Daoy (cell line): ENCODE data around the gene DCAF17. TPM values are rescaled to one million over a fixed set of nuclear protein-coding genes. Genes with fewer than 3 reads are reported as not detected.
"Not testable (repeated sequence)": the region's sequence is repeated elsewhere in the genome, so short reads cannot be mapped to it uniquely, and the experiment has no call there.

Source experiments
- DNase-seq: peaks from one replicate; pipeline ENCODE4 v3.0.0-alpha.2; 2015; ENCODE audit warnings: low read depth
- total RNA-seq: library from RNA; depleted of rRNA; stranded (reverse); fragments of >200 nt; shearing (Covaris generic); gene quantifications from 2 replicates; pipeline ENCODE4 v1.2.3, GENCODE V29; 2014

The DCAF17 gene
- total RNA-seq, 1 experiment from 2014 or later: 15.4 TPM

GRCh38 chr2:171452773-171453172 is 18.7 kb downstream of the DCAF17 start:
- no peak for DNase-seq

- DNase-seq: no peak
These were observed 25.5 kb downstream of the DCAF17 start for GRCh38 chr2:171459498-171459897.

- no peak for DNase-seq
These were observed 26.5 kb downstream of the DCAF17 start for GRCh38 chr2:171460537-171460936.

DNA sequence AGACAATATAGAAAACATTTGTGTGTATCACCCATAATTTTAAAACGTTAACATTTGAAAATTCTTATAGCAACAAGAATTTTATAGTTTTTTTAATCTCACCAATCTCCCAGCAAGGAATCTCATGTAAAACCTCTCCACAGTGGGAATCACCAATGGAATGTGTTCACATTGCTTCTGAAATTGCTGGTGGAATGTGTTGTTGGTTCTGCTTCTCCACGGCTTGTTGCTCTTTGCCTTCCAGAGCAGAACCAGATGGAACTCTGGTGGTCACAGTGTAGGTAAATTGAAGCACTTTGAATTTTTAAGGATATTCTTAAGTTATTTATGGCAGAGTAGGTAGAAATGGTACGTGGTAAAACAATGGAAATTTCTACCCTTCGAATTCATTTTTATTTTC is 35.1 kb downstream of the DCAF17 start:
- no peak for DNase-seq

DNA sequence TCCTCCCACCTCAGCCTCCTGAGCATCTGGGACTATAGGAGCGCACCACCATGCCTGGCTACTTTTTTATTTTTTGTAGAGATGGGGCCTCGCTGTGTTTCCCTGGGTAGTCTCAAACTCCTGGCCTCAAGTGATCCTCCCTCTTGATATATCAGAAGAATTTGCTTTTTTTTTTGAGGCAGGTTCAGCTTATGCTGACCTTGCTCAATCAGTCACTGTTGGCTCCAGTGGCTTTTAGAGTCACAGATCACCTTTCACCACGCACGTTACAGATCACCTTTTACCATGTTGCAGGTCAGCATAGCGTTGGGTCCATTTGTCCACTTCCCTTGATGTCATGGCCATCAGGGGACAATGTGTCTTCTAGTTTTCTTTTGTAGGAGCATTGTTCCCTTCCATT is 36.1 kb downstream of the DCAF17 start:
- DNase-seq: no peak

- DNase-seq: no peak
These were observed 42.0 kb downstream of the DCAF17 start for GRCh38 chr2:171475979-171476378.

- peak; percentile 3 for DNase-seq
These were observed 44.3 kb downstream of the DCAF17 start for GRCh38 chr2:171478345-171478744.

DNA sequence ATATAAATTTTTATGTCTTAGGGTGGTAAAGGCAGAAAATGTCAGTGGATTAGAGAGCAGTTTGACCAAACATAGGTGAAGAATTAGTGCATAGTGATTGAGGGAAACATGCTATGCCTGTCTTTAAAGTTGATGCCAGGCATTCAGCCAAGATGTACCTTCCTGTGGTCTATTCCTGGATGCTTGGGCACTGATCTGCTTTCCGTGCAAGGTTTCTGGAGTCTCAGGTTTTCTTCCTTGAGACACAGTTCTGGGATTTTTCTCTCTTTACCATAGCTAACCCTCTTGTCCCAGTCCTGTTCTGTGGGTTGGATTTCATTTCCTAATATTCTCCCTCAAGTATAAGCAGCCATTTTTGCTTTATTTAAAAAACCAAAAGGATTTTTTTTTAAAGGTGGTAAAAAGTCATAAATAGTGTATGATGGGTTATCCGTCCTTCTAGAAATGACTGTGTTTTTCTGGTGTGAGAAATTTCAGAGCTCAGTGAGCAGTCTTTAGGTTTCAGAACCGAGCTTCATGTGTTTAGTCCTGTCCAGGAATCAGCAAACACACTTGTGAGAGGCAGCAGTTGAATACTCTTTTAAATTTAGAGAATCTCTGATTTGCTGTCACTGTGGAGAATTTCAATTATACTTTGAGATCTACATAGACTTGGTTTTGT is 45.3 kb downstream of the DCAF17 start:
- DNase-seq: peak; percentile 17

DNA sequence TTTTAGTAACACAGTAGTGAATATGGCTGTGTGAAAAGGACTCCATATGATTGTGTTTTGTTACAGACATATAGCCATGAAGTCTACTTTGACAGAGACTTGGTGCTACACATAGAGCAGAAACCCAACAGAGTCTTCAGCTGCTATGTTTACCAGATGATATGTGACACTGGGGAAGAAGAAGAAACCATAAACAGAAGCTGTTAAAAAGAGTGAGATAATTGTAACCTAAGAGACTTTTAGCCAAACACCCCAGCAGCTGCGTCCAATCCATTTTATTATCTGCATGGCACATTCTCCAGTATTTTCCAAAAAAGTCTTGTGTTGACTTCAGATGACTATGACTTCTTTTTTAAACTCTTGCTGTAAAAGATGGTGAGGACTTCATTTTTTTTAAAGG is 46.9 kb downstream of the DCAF17 start:
- DNase-seq: no peak

DNA sequence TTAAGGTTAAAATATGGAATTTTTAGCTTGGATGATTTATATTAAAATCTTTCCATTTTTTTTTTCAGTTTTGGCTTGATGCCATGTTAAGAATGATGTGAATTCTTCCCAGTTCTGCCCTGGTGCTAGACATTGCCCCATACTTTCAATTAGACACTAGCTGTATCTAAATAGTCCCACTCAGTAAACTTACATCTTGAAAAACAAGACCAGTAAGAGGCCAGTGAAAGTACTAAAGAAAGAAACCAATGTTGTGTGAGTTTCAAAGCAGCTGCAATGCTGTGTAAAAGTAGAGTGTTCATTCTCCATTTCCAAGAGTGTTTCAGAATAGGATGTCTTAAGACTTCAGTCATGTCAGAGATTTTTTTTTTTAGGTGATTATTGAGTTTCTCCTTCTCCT is 48.3 kb downstream of the DCAF17 start:
- no peak for DNase-seq

GRCh38 chr2:171482877-171483276 is 48.9 kb downstream of the DCAF17 start:
- no peak for DNase-seq

DNA sequence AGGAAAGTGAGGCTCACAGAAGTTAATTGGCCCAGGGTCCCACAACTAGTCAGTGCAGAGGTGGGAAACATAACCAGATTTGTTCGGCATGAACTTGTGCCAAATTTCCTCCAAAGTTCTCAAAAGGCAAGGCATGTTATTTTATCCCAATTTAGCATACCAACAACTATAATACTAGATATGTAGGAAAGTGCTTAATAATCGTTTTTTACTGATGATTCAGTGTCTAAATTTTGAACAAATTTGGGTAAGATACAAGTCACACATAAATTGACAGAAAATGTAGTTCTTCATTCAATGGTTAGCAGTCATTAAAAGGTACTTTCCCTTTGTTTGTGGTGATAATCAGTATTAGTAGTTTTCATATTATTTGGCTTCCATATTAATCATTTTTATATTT is 49.8 kb downstream of the DCAF17 start:
- DNase-seq: no peak

DNA sequence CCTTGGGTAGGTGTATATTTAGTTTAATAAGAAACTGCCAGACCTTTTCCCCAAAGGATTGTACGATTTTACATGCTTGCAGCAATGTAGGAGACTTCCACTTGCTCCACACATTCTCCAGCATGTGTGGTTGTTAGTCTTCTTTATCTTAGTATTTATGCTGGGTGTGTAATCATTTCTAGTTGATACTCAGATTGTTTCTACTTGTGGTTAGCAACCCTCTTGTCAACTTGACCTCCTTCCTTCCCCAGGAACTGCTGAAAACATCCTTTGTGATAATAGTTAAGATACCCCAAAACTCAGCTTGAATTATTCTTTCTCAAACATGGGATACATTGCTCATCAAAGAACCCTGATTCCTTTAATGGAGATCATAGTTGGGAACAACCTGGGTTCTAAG is 51.1 kb downstream of the DCAF17 start:
- no peak for DNase-seq

DNA sequence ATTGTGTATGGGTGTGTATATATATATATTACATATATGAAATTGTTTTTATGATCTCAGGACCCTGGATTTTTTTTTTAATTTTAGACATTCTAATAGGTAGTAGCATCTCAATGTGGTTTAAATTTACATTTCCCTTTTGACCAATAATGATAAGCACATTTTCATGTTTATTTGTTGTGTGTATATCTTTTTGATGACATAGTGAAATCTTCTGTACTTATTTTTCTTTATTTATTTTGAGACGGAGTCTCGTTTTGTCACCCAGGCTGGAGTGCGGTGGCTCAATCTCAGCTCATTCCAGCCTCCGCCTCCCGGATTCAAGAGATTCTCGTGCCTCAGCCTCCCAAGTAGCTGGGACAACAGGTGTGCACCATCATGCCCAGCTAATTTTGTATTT is 53.2 kb downstream of the DCAF17 start:
- no peak for DNase-seq

DNA sequence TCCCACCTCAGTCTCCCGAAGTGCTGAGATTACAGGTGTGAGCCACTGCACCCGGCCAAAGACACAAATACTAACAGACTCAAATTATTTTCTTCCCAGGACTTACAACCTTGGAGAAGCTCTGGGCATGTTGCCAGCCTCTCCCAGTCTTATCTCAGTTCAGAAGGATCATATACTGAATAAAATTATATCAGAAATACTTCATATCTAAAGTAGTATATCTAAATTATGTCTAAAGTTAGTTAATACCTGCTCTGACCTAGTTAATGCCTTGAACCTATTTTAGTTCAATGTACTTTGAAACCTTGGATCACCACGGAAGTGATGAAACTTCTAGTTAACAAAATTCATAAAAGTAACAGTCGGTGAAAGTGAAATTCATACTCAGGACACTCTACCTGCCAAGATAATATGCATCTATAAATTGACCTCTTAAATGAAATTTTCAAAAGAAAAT is 53.8 kb downstream of the DCAF17 start:
- no peak for DNase-seq

DNA sequence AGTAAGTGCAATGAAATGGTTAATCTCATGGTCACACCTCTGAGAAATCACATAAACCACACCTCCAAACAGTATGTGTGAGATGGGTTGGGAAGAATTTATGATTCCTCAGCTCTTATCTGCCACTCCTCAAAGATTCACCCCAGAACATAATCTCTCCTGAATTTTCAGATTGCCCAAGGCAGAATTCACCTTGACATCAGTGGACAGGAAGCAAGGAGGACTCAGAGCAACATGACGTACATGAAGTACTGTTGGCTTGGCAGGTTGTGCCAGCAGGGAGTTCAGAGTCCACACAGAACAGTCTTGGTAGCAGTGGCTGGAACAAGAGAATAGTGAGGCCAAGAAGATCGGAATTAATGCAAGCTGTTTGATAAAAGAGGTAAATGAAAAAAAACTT is 56.6 kb downstream of the DCAF17 start:
- no peak for DNase-seq

DNA sequence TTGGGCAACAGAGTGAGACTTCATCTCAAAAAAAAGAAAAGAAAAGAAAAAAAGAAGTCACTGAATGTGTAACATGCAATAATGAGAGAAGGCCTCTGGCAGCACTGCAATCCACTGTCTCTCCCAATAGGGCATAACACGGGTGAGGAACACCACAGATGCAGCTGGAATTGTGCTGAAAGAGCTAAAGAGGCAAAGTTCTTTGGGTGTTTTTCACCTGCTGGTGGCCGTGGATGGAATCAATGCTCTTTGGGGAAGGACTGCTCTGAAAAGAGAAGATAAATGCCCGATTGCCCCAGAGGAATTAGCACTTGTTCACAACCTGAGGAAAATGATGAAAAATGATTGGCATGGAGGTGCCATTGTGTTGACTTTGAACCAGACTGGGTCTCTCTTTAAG is 57.3 kb downstream of the DCAF17 start:
- no peak for DNase-seq

GRCh38 chr2:171492664-171493063 is 58.6 kb downstream of the DCAF17 start:
- DNase-seq: no peak

DNA sequence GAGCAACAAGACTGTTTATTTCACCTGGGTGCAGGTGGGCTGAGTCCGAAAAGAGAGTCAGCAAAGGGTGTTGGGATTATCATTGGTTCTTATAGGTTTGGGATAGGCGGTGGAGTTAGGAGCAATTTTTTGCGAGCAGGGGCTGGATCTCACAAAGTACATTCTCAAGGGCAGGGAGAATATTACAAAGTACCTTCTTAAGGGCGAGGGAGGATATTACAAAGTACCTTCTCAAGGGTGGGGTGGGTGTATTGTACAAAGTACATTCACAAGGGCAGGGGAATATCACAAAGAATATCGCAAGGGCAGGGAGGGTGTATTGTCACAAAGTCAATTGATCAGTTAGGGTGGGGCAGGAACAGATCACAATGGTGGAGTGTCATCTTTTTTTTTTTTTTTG is 63.6 kb downstream of the DCAF17 start:
- not testable (repeated sequence) for DNase-seq

DNA sequence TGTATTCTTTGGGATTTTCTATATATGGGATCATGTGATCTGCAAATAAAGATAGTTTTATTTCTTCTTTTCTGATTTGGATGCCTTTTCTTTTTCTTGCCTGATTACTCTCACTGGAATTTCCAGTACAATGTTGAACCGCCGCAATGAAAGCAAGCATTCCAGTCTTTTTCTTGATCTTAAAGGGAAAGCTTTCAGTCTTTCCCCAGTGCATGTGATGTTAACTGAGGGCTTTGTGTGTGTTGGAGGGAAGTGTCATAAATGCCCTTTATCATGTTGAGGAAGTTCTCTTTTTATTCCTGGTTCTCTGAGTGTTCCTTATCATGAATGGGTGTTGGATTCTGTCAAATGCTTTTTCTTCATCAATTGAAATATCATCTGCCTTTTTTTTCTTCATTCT is 71.3 kb downstream of the DCAF17 start:
- DNase-seq: no peak

GRCh38 chr2:171509945-171510731 is 76.1 kb downstream of the DCAF17 start:
- no peak for DNase-seq

DNA sequence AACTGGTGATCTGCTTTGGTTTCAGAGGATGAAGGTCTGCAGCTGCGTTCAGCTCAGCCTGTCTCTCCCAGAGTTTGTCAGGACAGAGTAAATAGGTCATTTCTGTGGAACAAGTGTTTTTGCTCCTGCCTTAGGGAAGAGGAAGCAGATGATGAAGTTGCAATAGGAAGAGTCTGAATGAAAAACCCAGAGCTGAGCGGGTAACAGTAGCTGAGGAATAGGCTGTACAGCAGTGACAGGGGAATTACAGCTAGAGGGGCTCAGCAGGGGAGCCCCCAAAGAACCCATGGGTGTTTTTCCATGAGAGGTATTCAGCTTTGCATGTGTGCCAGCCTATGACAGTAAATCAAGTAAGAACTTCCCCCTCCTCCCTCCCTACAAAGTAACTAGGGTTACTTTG is 78.0 kb downstream of the DCAF17 start:
- DNase-seq: no peak

DNA sequence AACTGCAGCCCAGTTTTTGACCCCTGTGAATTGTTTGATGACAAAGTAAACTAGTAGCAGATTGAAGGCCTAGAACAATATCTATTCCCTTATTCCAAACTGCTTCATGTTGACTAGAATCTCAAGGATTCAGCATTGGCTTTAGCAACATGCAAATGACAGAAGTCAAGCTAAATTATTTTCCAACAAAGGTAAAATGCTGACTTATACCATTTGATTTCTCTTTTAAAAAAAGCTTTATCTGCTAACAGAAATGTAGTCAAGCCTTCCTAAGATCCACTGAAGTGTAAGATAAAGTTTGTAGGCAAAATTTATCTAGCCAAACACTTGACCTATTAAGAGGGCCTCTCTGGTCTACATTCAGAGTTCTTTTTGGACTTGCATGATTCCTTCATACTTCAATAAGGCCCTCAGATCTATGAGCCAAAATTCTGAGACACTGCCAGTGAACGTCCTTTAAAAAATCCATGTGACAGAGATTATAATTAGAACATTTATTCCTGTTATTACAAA is 78.7 kb downstream of the DCAF17 start:
- DNase-seq: no peak
